Subcutaneous adipose tissue (tissue), 4 donors: ENCODE data around the gene DEK. TPM values are rescaled to one million over a fixed set of nuclear protein-coding genes. Genes with fewer than 3 reads are reported as not detected.

ENCODE experiments used
- CTCF ChIP-seq: fragments of 450-650 bp; IDR thresholded peaks from one replicate; pipeline ENCODE4 v1.5.1; 2016; ENCODE audit warnings: low read depth, mild to moderate bottlenecking, control low read depth, antibody characterized with exemption, moderate library complexity
- total RNA-seq, 4 donors: library from RNA; depleted of rRNA; stranded (reverse); fragments of >200 nt; gene quantifications; one replicate each; pipeline ENCODE4 v1.1.0, GENCODE V29; 2016

DEK gene
- total RNA-seq, 4 donors from 2014 or later = 89.9 to 152 (median 121) TPM

GRCh38 chr6:18235524-18235923 is 28.8 kb downstream of the DEK start:
- no peak for TF ChIP-seq CTCF

DNA sequence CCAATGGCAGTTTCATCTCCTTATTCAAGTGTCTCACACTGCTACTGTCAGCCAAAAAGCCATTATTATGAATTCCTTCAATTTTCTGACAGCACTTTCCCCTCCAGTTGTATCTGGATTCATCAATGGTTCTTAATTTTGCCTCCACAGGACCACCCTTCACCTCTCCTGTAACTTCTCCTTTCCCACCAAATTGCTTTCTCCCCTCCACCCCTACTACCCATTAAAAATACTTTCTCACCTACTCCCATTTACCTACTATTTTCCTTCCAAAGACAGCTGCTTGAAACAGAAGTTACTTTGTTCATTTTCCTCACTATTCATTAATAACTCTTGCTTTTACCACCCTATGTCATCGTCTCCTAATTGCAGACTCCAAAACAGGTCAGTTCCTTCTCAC is 29.8 kb downstream of the DEK start:
- TF ChIP-seq CTCF = no peak

GRCh38 chr6:18221288-18221615 is 43.1 kb downstream of the DEK start:
- TF ChIP-seq CTCF = no peak

DNA sequence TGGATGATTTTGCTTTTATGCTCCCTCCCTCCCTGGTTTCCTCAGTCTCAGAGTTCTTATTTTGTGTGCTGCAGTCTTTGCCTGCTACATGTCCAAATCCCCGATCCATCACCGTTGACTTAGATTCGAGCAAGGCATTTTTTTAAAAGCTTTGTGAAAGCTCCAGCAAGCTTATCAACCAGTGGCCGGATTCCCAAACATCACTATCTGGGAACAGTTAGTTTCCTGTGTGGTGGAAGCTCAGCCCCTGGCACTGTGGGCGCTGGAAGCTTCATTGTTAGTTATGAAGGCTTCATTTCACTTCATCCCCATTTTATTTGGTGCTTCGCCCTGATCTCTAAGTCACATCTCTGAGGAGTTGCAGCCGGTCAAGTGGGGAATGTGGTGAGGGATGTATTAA is 44.7 kb downstream of the DEK start:
- TF ChIP-seq CTCF = no peak

- no peak for TF ChIP-seq CTCF
Measured at GRCh38 chr6:18218233-18218632, 46.1 kb downstream of the DEK start.

DNA sequence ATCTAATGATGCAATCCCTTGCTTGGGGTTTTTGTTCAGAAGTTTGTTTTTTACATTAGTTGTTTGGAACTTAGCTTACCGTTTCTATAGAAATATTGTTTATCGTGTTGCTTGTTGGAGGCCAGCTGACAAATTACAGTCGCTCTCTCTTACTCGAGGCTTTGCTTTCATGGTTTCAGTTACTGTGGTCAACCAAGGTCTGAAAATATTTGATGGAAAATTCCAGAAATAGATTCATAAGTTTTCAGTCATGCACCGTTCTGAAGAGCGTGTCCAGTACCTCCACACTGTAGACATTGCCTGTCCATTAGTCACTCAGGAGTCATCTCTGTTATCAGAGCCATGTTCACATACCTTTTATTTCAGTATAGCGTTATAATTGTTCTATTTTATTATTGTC is 47.9 kb downstream of the DEK start:
- TF ChIP-seq CTCF = no peak

DNA sequence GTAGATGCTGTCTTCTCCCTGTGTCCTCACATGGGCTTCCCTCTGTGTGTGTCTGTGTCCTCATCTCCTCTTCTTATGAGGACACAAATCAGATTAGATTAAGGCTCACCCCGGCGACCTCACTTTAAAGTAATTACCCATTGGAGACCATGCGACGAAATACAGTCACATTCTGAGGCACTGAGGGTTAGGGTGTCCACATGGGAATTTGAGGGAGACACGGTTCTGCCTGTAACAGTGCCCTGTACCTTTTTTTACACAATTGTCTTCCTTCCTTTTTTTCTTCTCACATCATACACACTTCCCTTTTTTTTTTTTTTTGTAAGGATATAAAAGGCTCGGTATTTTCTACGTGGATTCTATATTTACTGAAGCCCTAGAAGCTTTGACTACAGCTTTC is 48.9 kb downstream of the DEK start:
- no peak for TF ChIP-seq CTCF

DNA sequence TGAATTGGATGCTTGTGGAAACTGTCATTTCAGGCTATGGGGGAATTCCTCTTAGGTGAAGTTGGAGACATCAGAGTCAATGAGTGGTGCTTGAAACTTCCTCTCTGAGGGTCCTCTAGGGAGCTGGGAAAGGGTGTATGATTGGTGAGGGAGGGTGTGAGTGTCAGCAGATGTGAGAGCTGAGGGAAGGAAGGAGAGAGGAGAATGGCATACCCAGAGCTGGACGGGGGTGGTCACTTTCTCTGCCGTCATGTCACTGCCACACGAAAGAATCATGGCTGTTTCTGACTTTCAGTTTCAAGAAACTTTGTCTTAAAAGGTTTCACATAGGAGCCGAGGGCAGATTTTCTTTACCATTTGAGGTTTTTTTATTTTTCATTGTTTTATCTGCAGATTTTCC is 50.3 kb downstream of the DEK start:
- no peak for TF ChIP-seq CTCF
